Prostate gland (tissue), 2 donors: ENCODE measurements around the gene GMPPA.

Source experiments
- CTCF ChIP-seq, 4 experiments: fragments of 200-600 bp in 2 of 4; fragments of 450-650 bp in 2 of 4; sonication (generic) in 2 of 4; IDR thresholded peaks; 1 replicate in 3 of 4; 2 replicates in 1 of 4; pipeline ENCODE4 v1.5.1; 2016 to 2019; ENCODE audit warnings: antibody characterized with exemption in 4 of 4, mild to moderate bottlenecking in 2 of 4, moderate library complexity in 2 of 4
- POLR2A ChIP-seq: fragments of 450-650 bp; IDR thresholded peaks from one replicate; pipeline ENCODE4 v1.6.1; 2016; ENCODE audit warnings: antibody characterized with exemption, mild to moderate bottlenecking

- TF ChIP-seq CTCF (IDR thresholded peaks at IDR 0.05) = no peak
- TF ChIP-seq POLR2A = no peak
Observed at GRCh38 chr2:219538504-219538951, 39.8 kb downstream of the GMPPA start.
